GM18498 (cell line): ENCODE measurements around the gene TNNT3.

Experiments used
- ATAC-seq: cut with Tn5 transposase; IDR thresholded peaks from one replicate; pipeline ENCODE4 v1.9.1; 2021; ENCODE audit warnings: mild to moderate bottlenecking, moderate library complexity; ENCODE audit not compliant: unreplicated experiment

The TNNT3 gene

GRCh38 chr11:1920128-1920908, 815 bp downstream of the TNNT3 start:
- ATAC-seq, result no peak

GRCh38 chr11:1920909-1921573, 1.5 kb downstream of the TNNT3 start:
- ATAC-seq, result no peak

DNA sequence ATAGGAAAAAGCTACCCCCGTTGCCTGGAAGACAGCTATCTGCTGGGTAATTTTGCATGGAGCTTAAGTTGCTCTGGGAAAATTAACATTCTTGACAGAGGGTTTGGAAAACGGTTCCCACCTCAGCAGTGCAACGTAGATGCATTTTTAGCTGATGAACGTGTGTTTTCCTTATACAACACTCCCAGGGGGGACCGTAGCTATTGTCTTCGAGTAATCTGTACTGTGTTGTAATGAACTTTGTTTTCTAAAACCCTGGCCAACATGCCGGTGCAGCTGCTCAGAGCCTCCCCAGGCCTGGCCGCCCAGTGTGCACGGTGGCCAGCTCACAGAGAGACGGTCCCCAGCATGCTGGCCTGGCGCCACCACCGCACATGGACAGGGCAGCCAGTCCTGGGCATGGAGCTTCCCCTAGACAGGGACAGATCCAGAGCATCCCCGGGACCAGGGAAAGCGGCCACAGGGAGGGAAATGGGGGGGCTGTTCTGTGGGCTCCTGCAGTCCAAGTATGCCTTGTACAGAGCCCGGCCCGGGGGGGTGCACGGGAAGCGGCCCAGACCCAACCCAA, 2.2 kb downstream of the TNNT3 start:
- no peak for ATAC-seq

DNA sequence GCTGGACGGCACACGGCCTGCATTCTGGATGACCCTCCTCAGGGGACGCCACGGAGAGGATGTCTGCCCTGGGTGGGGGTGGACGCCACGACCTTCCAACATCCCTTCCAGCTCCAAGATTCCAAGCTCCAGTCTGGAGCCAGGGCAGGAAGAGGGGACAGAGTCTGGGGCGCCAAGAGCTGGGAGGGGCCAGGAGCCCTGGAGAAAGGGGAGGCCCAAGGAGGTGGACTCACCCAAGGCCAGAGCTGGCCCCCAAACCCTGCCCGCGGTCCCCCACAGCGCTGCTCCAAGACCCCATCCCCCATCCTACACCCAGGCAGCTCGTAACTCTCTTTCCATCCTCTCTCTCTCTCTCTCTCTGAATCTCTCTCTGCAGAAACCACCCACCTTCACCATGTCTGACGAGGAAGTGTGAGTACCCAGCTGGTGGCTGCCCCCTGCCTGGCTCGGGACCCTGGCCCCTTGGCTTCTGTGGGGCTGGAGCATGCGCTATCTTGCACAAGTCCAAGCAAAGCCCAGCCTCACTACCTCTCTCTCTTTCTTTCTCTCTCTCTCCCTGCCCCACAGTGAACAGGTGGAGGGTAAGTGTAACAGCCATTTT, 3.1 kb downstream of the TNNT3 start:
- no peak for ATAC-seq

- no peak for ATAC-seq
Observed at GRCh38 chr11:1923201-1923956, 3.9 kb downstream of the TNNT3 start.

GRCh38 chr11:1924181-1924580, 4.7 kb downstream of the TNNT3 start:
- ATAC-seq, result no peak

DNA sequence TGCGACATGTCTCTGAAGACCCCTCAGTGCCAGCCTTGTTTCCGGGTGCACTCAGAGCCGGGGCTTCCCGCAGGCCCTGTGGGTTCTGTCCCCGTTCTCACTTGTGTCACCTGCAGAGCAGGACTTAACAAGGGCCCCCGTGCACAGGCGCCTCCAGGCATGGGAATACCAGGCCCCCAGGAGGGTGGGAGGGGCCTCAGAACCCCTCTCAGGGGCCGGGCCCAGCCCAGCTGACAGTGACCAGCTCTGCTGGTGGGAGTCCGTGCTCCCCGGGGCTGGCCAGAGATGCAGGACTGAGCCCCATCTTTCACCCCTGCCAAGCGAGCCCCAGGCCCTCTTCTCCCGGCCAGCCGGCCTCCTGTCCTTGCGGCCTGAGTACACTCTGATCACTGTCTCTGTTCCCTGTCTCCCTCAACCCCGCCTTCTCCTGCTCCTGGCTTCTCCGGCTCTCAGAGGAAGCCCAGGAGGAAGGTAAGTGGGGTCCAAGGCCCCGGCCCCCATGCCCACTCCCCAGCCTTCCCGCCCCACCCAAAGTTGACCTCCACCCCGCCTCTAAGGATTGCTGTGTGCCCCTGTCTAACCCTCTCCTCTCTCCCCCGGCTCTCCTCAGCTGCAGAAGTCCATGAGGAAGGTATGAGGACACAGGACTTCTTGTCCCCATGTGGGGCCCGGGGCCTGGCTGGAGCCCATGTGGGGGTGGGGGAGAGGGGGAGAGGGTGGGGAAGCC, 5.3 kb downstream of the TNNT3 start:
- no peak for ATAC-seq

DNA sequence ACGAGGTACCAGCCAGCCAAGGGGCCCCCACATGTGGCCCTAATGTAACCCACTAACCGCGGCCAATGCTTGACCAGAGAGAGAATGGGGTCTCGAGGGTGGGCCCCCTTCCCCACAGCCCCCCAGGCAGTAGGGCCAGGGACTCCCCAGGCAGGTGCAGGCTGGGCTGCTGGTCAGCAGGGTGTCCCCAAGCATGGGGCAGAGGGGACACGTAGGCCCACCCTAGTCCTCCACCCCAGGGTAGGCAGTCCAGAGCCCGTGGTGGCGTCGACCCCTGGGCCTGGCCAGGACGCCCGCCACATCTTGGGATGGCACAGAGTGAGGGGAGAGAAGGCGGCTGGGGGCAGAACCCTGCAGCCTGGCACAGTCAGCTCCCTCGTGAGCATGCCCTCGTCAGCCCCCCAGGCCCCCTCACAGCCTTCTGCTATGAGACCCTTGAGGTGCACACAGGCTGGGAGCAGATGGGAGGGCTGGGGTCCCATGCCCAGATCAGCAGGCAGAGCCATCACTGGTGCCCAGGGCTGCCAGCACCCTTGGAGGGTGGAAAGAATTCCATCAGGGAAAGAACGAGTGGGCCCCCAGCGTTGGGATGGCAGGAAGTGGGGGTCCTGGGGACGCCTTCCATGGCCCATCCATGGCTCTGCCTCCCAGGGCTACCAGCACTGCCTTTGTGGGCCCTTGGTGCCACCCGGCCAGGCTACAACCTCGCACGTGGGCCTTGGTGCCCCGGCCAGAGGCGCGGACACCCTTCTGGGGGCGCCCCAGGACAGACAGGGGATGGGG, 6.1 kb downstream of the TNNT3 start:
- no peak for ATAC-seq

DNA sequence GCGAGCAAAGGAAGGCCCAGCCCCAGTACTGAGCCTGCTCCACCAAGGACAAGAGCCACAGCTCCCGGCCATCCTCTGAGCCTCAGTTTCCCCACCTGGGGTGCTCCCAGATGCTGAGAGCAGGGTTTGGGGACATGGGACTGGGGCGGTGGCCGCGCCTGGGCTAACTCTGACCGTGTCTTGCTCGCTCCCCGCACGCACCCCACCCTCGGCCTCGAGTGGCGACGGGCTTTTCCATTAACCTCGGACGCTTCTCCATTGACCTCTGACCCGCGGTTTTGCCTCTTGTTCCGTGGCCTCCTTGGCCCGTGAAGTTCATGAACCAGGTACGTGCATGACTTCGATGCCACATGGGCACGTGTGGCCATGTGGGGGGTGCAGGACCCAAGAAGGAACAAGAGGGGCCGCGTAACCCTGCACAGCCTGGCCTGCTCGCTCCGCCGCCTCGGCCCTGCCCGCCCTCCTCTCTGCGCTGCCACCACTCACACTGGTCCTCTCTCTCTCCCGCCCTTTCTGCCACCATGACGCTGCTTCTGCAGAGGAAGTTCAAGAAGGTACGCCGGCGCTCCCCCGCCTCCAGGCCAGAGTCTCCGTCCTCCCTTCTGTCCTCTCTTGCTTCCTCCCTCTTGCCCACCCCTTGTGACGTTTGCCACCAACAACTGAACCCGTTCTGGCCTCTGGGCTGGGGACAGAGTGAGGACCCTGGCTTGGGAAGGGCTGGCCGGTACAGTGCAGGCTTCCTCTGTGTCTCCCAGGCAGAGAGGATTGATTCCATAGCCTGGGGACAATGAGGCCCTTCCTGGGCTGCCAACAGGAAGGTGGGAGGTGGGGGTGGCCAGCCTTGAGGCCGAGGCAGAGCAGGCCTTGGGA, 6.9 kb downstream of the TNNT3 start:
- ATAC-seq, result no peak

DNA sequence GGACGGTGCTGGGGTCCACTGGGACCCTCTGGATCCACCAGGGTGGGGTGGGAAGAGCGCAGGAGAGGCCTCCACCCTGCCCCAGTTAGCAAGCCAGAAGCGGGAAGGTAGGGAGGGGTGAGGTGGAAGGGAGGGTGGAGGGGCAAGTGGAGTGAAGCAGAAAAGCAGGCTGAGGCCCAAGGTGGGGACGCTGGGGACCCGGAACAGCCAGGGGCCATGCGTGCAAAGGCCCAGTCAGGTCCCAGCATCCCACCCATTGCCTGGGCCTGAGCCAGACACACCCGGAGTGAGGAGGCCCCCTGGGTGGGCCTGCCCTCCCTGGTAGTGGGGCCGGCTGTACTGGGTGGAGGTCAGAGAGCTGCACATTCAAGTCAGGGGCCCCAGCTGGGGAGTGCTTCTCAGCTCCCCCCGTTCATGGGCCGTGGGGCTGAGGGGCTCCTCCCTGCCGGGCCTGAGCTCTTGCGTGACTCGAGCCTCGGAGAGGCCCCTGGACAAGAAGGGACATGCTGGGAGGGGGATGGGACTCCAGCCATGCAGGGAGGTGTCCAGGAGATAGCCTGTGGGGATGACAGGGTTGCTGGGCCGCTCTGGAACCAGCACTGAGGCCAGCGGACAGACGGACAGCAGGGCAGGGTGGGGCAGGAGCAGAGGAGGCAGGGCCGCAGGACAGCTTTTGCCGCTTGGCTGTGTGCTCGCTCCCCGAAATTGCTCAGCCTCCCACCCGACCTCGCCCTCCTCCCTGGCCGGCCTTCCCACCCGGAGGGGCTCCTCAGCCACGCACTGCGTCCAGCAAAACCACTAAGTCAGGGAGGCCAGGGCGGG, 7.7 kb downstream of the TNNT3 start:
- ATAC-seq, result no peak

- no peak for ATAC-seq
Observed at GRCh38 chr11:1927848-1928469, 8.5 kb downstream of the TNNT3 start.

GRCh38 chr11:1928470-1928890, 9.0 kb downstream of the TNNT3 start:
- no peak for ATAC-seq

DNA sequence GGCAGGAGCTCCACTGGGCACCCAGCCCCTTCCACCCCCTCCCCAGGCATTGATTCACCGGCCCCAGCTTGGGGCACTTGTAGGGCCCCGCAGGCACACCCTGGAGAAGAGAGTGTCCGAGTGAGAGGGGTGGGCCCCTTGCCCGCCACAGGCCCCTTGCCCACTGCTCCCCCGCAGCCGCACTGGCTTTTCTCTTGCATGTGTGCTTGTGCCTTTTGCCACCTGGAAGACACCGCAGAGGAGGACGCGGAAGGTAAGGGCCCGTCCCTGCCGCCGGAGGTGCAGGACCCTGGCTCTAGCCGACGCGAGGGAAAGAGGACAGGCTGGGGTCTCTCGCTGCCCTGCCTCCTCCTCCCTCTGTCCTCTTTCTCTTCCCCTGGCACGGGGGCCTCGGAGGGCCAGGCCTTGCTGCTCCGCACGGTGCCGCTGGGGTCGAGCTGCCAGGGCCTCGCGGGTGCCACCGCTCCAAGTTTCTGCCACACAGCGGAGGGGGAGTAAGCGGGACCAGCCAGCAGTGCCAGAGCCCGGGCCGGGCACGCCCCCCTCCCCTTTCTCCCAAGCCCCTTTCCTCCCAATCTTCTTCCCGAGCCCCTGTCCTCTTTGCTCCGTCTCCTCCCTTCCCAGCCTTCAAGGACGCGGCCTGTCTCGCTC, 9.5 kb downstream of the TNNT3 start:
- ATAC-seq, result no peak

DNA sequence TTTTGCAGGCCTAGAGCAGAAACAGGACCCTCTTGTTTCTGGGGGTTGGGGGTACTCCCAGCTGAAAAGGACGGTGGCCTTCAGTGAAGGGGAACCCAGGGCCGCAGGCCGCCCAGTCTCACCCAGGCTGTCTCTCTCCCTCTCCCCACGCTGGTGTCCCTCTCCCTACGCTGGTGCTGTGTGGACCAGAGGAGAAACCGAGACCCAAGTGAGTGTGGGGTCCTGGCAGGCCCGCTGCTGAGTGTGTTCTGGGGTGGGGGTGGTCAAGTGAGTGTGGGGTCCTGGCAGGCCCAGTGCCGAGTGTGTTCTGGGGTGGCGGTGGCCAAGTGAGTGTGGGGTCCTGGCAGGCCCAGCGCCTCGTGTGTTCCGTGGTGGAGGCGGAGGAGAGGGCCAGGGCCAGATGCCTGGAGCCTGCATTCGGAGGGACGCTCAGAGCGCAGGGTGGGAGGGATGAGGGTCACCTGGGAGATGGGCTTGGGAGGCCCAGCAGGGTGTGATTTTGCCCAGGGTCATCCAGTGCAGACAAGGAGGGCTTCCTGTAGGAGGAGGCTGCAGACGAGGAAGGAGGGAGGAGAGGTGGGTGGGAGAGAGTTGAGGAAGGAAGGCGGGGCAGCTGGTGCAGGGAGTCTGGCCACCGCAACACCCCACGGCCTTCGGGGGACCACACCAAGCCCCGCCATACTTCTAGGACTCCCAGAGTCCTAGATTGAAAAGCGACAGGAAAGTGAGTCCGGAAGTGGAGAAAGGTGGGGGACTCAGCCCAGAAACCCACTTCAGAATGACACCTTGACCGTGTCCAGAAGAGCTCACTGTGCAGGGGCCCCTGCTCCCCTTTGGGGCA, 10.3 kb downstream of the TNNT3 start:
- no peak for ATAC-seq

DNA sequence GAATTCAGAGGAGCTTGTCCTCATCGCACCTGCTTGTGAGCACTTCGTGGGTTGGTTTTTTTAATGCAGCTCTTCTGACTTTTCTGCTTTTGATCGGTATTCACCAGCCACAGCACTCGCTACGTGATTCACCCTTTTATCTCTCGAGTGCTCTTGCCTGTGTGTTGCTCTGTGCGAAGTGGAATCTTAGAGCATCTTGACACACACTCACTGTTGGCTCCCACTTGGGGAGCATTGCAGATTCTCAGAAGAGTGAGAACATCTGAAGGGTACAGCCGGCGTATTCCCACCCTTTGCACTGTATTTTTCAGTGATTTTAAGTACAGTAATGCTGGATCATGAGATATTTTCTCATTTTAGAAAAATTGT, 10.9 kb downstream of the TNNT3 start:
- no peak for ATAC-seq
